ENCODE results near the gene PAGR1. TPM values are rescaled to one million over a fixed set of nuclear protein-coding genes. Genes with fewer than 3 reads are reported as not detected.

The PAGR1 gene
- total and polyA plus RNA-seq, 9 of the 15 experiments (the other 6 are each of a cell fraction or from before 2014, with no cell fraction given): 1.4 to 58.2 (median 16.8) TPM

- TF ChIP-seq THRB (CRISPR knock-in tag; conservative IDR thresholded peaks at IDR 0.05) (no peak), ZNF778 (CRISPR knock-in tag; IDR thresholded peaks at IDR 0.05) (no peak), ILK (tag; IDR thresholded peaks at IDR 0.05; ENCODE audit: borderline replicate concordance, low read depth) (no peak), PHB2 (IDR thresholded peaks at IDR 0.05; ENCODE audit: low read depth) (0 out of 2 replicates have a peak, but pooled peaks have one; percentile 37), ZNF57 (CRISPR knock-in tag; IDR thresholded peaks at IDR 0.05) (no peak), SNRNP70 (optimal IDR thresholded peaks at IDR 0.05; ENCODE audit: low read depth, low read length) (no peak), IRF2 (CRISPR knock-in tag; IDR thresholded peaks at IDR 0.05) (no peak), SMC3 (conservative IDR thresholded peaks at IDR 0.05; ENCODE audit: insufficient read depth, low read depth, low read length) (peak; percentile 46; the same call in 1 of the 2 replicates), BRF1 (IDR thresholded peaks at IDR 0.05; ENCODE audit: borderline replicate concordance, extremely low read depth, insufficient read length) (no peak), POLR2AphosphoS2 (IDR thresholded peaks at IDR 0.05; ENCODE audit: low read length) (0 out of 2 replicates have a peak, but pooled peaks have one; percentile 53), TFE3 (CRISPR knock-in tag; IDR thresholded peaks at IDR 0.05) (no peak), ZBTB8A (IDR thresholded peaks at IDR 0.05; ENCODE audit: partially characterized antibody) (no peak), BCL6 (CRISPR knock-in tag; IDR thresholded peaks at IDR 0.05) (no peak), MXI1 (IDR thresholded peaks at IDR 0.05; ENCODE audit: low read depth, low read length) (no peak), ZNF511 (CRISPR knock-in tag; IDR thresholded peaks at IDR 0.05) (no peak; the same call in 1 of the 2 replicates), CGGBP1 (CRISPR knock-in tag; IDR thresholded peaks at IDR 0.05) (0 out of 2 replicates have a peak, but pooled peaks have one; percentile 75), ZNF785 (CRISPR knock-in tag; IDR thresholded peaks at IDR 0.05) (no peak), ZFX (CRISPR knock-in tag; IDR thresholded peaks at IDR 0.05) (peak; percentile 93), ARID3A (IDR thresholded peaks at IDR 0.05; ENCODE audit: borderline replicate concordance, low read depth, low read length) (peak; percentile 34; the same call in 1 of the 2 replicates), ARHGAP35 (IDR thresholded peaks at IDR 0.05; ENCODE audit: partially characterized antibody) (no peak), SUPT5H (IDR thresholded peaks at IDR 0.05) (peak; percentile 95), ATF4 (CRISPR knock-in tag; IDR thresholded peaks at IDR 0.05) (0 out of 2 replicates have a peak, but pooled peaks have one; percentile 54), MAFK (IDR thresholded peaks at IDR 0.05; ENCODE audit: low read length) (no peak)
These were observed 25.6 kb upstream of the PAGR1 start, which contains the start of gene KIF22 (continued) for GRCh38 chr16:29790183-29790948.

All from K562 (cell line).